Choroid plexus epithelial cell (primary cell): Measurements from ENCODE around the gene VPS39.

Source experiments
- DNase-seq: peaks from one replicate; pipeline ENCODE4 v3.0.0-alpha.2; 2010; ENCODE audit warnings: low read depth
- H3K4me3 ChIP-seq: 2 replicates; pipeline ENCODE4 v1.5.1; 2011; ENCODE audit warnings: low read depth, mild to moderate bottlenecking, control low read depth, low read length, moderate library complexity
- TF ChIP-seq, protein P1 (sequence below): conservative IDR thresholded peaks from 2 replicates; pipeline ENCODE4 v1.5.1; 2011; ENCODE audit warnings: low read depth, mild to moderate bottlenecking, control low read depth, inconsistent platforms, low read length, moderate library complexity

The VPS39 gene

DNA sequence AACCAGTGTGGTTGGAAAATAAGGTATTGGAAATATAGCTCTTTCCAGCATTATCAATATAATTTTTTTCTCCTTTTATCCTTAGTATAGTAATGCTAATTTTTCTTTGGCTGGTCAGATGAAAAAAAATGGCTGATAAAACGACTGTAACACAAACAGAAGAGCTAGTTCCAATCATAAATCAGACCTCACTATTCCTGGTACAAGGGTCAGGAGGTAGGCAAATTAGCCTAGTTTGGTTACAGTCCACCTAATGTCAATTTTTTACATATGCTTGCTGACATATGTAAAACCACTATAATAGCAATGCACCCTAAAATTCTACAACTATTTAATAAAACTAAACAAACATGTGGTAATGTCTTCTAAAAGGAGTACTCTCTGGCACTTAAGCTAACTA, 19.9 kb upstream of the VPS39 start:
- TF ChIP-seq, protein P1, sequence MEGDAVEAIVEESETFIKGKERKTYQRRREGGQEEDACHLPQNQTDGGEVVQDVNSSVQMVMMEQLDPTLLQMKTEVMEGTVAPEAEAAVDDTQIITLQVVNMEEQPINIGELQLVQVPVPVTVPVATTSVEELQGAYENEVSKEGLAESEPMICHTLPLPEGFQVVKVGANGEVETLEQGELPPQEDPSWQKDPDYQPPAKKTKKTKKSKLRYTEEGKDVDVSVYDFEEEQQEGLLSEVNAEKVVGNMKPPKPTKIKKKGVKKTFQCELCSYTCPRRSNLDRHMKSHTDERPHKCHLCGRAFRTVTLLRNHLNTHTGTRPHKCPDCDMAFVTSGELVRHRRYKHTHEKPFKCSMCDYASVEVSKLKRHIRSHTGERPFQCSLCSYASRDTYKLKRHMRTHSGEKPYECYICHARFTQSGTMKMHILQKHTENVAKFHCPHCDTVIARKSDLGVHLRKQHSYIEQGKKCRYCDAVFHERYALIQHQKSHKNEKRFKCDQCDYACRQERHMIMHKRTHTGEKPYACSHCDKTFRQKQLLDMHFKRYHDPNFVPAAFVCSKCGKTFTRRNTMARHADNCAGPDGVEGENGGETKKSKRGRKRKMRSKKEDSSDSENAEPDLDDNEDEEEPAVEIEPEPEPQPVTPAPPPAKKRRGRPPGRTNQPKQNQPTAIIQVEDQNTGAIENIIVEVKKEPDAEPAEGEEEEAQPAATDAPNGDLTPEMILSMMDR, result no peak
- H3K4me3 ChIP-seq, result no peak overlapping the region
- DNase-seq, result no peak

DNA sequence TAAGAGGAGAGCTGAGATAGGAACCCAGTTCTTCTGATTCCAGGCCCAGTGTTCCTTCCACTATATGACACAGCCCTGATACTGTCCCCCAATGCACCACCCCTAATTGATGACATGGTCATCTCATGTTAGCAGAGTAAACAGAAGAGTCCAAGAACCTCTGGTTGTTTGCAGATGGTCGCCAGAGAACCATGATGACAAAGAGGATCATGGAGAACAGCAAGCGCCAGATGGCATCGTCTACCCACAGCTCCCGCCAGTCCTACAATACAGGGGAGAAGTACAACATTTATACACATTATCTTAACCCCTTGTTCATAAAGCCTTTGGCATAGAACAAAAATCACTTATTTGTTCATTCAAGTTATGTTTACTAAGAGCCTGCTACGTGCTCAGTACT, 18.5 kb upstream of the VPS39 start:
- no peak for DNase-seq

DNA sequence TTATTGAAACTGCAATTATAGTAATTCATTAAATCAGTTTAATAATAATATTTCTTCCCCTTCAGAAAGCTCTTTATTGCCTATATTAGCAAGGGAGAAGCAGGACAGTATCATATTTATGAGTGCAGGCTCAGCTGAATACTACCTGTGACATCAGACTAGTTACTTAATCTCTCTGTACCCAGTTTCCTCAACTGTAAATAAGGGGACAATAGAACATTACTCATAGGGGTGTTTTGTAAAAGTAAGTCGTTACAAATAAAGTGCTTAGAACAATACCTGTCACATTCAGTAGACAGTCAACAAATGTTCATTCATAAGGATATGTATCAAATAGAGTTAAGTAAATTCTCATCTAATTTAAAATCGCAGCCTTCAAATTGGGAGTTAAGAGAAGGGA, 12.1 kb upstream of the VPS39 start:
- TF ChIP-seq, protein P1, result no peak
- DNase-seq, result no peak
- H3K4me3 ChIP-seq, result no peak overlapping the region

More for the DNA sequence above, 18.5 kb upstream of the VPS39 start:
- no peak overlapping the region for H3K4me3 ChIP-seq
- TF ChIP-seq, protein P1, result no peak

DNA sequence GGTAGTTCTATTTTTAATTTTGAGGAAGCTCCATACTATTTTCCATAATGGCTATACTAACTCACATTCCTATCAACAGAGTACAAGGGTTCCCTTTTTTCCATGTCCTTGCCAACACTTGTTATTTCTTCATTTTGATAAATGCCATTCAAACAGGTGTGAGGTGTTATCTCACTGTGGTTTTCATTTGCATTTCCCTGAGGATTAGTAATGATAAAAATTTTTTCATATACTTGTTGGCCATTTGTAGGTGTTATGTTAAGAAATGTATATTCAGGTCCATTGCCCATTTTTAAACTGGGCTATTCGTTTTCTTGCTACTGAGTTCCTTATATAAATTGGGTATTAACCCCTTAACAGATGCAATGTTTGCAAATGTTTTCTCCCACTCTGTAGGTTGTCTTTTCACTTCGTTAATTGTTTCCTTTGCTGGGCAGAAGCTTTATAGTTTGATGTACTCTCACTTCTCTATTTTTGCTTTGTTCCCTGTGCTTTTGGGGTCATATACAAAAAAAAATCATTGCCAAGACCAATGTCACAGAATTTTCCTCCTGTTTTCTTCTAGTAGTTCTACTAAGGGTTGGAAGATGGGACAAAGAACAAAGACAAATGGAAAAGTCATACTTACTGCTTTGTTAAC, 11.0 kb upstream of the VPS39 start:
- H3K4me3 ChIP-seq, result no peak overlapping the region
- DNase-seq, result no peak
- TF ChIP-seq, protein P1, result no peak

DNA sequence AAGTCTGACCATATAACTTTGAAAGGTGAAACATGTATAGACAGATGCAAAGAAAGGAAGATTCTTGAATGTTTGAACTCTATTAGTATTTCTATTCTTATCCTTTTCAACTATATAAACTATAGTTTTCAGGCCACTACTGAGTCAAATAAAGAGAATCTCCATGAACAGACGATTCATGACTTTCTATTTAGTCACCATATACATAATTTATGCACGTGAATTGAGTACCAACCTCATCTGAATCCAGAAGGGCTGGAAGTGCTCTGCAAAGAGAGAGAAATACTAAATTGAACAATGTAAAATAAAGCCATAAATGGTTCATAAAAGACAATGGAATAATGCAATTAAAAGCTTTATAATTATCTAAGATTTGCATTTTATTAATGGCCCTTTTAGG, 9.5 kb upstream of the VPS39 start:
- no peak overlapping the region for H3K4me3 ChIP-seq
- TF ChIP-seq, protein P1, result no peak
- no peak for DNase-seq

DNA sequence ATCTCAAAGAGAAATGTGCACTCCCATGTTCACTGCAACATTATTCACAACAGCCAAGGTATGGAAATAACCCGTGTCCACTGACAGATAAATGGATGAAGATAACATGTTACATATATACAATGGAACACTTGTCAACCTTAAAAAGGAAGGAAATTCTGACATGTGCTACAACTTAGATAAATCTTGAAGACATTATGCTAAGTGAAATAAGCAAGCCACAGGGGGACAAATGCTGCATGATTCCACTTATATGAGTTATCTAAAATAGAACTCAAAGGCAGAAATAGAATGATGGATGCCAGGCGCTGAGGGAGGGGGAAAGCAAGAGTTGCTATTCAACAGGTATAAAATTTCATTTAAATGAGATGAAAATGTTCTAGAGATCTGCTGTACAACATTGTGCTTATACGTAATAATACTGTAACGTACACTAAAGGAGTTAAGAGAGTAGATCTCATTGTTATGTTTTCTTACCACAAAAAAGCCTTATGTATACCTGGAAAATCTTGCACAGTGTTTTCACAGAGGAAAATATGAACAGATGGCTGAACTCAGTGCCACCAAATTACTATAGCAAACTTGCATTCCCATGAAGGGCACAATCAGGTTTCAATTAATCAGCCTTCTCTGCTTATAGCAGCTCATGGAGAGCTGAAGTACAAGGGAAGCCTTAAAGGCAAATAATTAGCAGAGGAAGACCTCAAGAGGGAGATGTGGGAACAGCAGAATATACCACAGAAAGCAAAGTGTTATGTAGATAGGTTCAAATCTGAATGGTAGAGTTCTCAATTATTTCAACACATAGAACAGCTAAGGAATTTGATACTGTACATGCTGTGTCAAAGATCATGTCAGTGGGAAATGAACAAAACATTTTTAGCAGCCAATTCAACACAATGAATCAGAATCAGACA, 8.1 kb upstream of the VPS39 start:
- no peak overlapping the region for H3K4me3 ChIP-seq
- TF ChIP-seq, protein P1, result peak; percentile 51
- peak; percentile 78 for DNase-seq

DNA sequence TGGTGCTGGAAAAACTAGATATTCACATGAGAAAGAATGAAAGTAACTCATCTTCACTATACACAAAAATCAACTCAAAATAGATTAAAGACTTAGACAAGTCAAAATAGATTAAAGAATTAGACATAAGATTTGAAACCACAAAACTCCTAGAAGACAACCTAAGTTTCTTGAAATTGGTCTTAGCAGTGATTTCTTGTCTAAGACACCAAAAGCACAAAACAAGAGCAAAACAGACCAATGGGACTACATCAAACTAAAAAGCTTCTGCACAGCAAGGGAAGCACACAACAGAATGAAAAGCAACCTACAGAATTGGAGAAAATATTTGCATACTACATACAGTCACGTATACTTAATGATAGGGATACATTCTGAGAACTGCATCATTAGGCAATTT, 6.5 kb upstream of the VPS39 start:
- TF ChIP-seq, protein P1, result no peak
- no peak for DNase-seq
- H3K4me3 ChIP-seq, result no peak overlapping the region
